Measurements from ENCODE around the gene YJU2.

- TF ChIP-seq POLR2A (IDR thresholded peaks at IDR 0.05): no peak
- no peak for TF ChIP-seq CTCF (IDR thresholded peaks at IDR 0.05)
Measured at GRCh38 chr19:4279530-4280422, 32.9 kb downstream of the YJU2 start.
